Upper lobe of left lung (tissue), 6 donors: ENCODE results near the gene LPGAT1. TPM values are rescaled to one million over a fixed set of nuclear protein-coding genes. Genes with fewer than 3 reads are reported as not detected.
A peak's percentile ranks its signal among the peaks of the same experiment; 100 is the strongest.
"Not testable (repeated sequence)": the region's sequence is repeated elsewhere in the genome, so short reads cannot be mapped to it uniquely, and the experiment has no call there.

Source experiments
- ATAC-seq, 2 donors: fragments of 200-7000 bp; cut with Tn5 transposase; one replicate each; pipeline ENCODE4 v1.9.1; 2022; ENCODE audit warnings: mild to moderate bottlenecking in 2 of 2, moderate library complexity in 2 of 2; ENCODE audit not compliant: low FRiP score in 2 of 2
- DNase-seq, 2 donors: peaks; one replicate each; pipeline ENCODE4 v3.0.0-alpha.2; 2019 to 2020
- H3K27ac ChIP-seq, 4 donors: fragments of 200-600 bp; sonication (generic); one replicate each; pipeline ENCODE4 v1.5.1; 2016 to 2019
- H3K27me3 ChIP-seq, 4 donors: fragments of 200-600 bp; sonication (generic); one replicate each; pipeline ENCODE4 v1.5.1; 2017 to 2019
- H3K36me3 ChIP-seq, 4 donors: fragments of 200-600 bp; sonication (generic); one replicate each; pipeline ENCODE4 v1.5.1; 2016 to 2019
- H3K4me1 ChIP-seq, 4 donors: fragments of 200-600 bp; sonication (generic); one replicate each; pipeline ENCODE4 v1.5.1; 2018 to 2019
- H3K4me3 ChIP-seq, 4 donors: fragments of 200-600 bp; sonication (generic); one replicate each; pipeline ENCODE4 v1.5.1; 2017 to 2019; ENCODE audit warnings: mild to moderate bottlenecking in 2 of 4, moderate library complexity in 1 of 4
- H3K9me3 ChIP-seq, 4 donors: fragments of 200-600 bp; sonication (generic); one replicate each; pipeline ENCODE4 v1.5.1; 2018 to 2019
- EP300 ChIP-seq, 4 donors: sonication (generic); formaldehyde crosslinking; IDR thresholded peaks; one replicate each; pipeline ENCODE4 v1.5.1; 2017; ENCODE audit warnings: antibody characterized with exemption in 4 of 4, control low read depth in 2 of 4
- POLR2A ChIP-seq, 4 donors: fragments of 450-650 bp; IDR thresholded peaks; one replicate each; pipeline ENCODE4 v1.5.1; 2016 to 2017; ENCODE audit warnings: antibody characterized with exemption in 4 of 4, mild to moderate bottlenecking in 2 of 4
- POLR2AphosphoS5 ChIP-seq, 2 donors: sonication (generic); formaldehyde crosslinking; IDR thresholded peaks; one replicate each; pipeline ENCODE4 v1.5.1; 2017; ENCODE audit warnings: antibody characterized with exemption in 2 of 2
- WGBS, 2 donors: methylation state at CpG; one replicate each; pipeline ENCODE4 v1.1.5; 2017 to 2018; 5-methylcytosine and 5-hydroxymethylcytosine counted together
- total RNA-seq, 6 donors: library from RNA; depleted of rRNA in 4 of 6; stranded (reverse); fragments of >200 nt in 4 of 6; gene quantifications; one replicate each; pipeline versions ENCODE4 v1.1.0 to v1.2.1, GENCODE V29; 2016 to 2021
- TF ChIP-seq, protein P1 (sequence below), 6 experiments: fragments of 450-650 bp in 4 of 6; fragments of 200-600 bp in 2 of 6; sonication (generic) in 2 of 6; IDR thresholded peaks; one replicate each; pipeline ENCODE4 v1.5.1; 2016 to 2019; ENCODE audit warnings: antibody characterized with exemption in 6 of 6
- donor health status: DM: no; HTN: no; CAD: no; lungs with moderate emphysema.
- donor health status: DM: no; HTN: yes; CAD: no; lungs with severe emphysema.

LPGAT1 gene
- total RNA-seq, 6 donors from 2014 or later, result 21.0 to 47.8 (median 33.1) TPM

DNA sequence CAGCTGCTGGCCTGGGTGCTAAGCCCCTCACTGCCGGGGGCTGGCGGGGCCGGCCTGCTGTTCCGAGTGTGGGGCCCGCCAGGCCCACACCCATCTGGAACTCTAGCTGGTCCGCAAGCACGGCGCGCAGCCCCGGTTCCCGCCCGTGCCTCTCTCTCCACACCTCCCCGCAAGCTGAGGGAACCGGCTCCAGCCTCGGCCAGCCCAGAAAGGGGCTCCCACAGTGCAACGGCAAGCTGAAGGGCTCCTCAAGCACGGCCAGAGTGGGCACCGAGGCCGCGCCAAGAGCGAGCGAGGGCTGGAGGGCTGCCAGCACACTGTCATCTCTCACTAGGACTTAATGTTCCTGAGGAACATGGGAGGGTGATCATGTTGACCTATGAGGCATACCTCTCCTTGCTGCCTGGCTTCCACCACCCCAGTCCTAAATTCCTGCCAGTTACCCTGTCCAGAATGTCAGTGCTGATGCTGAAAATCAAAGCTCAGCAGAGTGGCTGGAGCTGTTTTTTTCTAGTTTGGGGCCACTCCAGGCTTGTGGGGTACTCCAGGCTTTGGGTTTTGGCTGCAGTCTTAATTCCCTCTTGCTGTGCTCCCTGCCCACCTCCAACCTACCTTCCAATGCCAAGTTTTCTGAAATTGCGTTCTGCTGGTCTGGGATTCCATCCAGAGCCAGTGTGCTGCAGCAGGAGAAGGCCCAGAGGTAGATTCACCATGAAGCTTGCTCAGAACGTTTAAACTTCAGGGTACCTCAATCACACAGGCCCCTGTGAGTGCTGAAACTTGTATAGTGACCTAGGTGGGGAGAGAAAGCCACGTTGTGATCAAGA, 44.2 kb upstream of the LPGAT1 start:
- Histone ChIP-seq H3K36me3 (no peaks in the 10 kb centered on the region), H3K4me3 (no peak overlapping the region), H3K27me3 (no peaks in the 10 kb centered on the region), H3K9me3 (no peaks in the 10 kb centered on the region), H3K4me1 (no peaks in the 10 kb centered on the region), H3K27ac (no peak overlapping the region)
- peak; percentile 50 to 83 for DNase-seq
- TF ChIP-seq, protein P1, sequence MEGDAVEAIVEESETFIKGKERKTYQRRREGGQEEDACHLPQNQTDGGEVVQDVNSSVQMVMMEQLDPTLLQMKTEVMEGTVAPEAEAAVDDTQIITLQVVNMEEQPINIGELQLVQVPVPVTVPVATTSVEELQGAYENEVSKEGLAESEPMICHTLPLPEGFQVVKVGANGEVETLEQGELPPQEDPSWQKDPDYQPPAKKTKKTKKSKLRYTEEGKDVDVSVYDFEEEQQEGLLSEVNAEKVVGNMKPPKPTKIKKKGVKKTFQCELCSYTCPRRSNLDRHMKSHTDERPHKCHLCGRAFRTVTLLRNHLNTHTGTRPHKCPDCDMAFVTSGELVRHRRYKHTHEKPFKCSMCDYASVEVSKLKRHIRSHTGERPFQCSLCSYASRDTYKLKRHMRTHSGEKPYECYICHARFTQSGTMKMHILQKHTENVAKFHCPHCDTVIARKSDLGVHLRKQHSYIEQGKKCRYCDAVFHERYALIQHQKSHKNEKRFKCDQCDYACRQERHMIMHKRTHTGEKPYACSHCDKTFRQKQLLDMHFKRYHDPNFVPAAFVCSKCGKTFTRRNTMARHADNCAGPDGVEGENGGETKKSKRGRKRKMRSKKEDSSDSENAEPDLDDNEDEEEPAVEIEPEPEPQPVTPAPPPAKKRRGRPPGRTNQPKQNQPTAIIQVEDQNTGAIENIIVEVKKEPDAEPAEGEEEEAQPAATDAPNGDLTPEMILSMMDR (IDR thresholded peaks at IDR 0.05), result no peak
- TF ChIP-seq EP300 (IDR thresholded peaks at IDR 0.05), result peak in 1 of 4 donors; percentile 43
- peak in 1 of 2 donors; percentile 62 for ATAC-seq
- whole genome bisulfite sequencing, 2 donors, result 79 to 80% methylated on average over 12 to 22 of the region's 25 CpGs

DNA sequence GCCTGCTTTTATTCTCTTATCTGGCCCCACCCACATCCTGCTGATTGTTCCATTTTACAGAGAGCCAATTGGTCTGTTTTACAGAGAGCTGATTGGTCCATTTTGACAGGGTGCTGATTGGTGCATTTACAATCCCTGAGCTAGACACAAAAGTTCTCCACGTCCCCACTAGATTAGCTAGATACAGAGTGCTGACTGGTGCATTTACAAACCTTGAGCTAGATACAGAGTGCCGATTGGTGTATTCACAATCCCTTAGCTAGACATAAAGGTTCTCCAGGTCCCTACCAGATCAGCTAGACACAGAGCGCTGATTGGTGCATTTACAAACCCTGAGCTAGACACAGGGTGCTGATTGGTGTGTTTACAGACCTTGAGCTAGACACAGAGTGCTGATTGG, 43.2 kb upstream of the LPGAT1 start:
- not testable (repeated sequence) for H3K36me3 ChIP-seq, H3K27ac ChIP-seq, ATAC-seq, H3K9me3 ChIP-seq, H3K27me3 ChIP-seq, H3K4me3 ChIP-seq, H3K4me1 ChIP-seq, DNase-seq
- 88 to 98% methylated on average over 1 to 3 of the region's 3 CpGs for WGBS, 2 donors

DNA sequence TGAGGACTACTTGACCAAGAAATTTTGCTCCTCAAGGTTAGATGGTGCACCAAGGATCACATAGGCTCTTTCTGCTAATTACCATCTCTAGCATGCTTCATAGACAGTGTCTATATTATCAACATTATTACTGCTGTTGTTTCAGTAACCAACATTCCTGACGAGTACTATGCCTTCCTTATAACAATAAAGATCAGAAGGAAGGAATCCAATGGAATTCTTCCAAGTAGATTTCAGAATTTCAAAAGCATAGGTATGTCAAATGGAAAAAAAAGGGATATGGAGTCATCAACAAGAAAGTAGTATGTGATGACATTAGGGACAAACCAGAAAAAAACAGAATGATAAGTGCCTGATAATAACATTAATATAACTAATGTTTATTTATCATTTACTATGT, 39.6 kb upstream of the LPGAT1 start:
- 65 to 73% methylated on average over 1 of the region's 1 CpG for WGBS, 2 donors
- Histone ChIP-seq H3K4me3 (no peak overlapping the region), H3K27me3 (no peaks in the 10 kb centered on the region), H3K36me3 (no peaks in the 10 kb centered on the region), H3K27ac (no peak overlapping the region), H3K4me1 (no peaks in the 10 kb centered on the region), H3K9me3 (no peaks in the 10 kb centered on the region)
- DNase-seq (no peak), ATAC-seq (no peak)
- no peak for TF ChIP-seq EP300 (IDR thresholded peaks at IDR 0.05)
- no peak for TF ChIP-seq POLR2A (IDR thresholded peaks at IDR 0.05)
- TF ChIP-seq POLR2AphosphoS5 (IDR thresholded peaks at IDR 0.05), result no peak
- TF ChIP-seq, protein P1 (IDR thresholded peaks at IDR 0.05), result no peak

DNA sequence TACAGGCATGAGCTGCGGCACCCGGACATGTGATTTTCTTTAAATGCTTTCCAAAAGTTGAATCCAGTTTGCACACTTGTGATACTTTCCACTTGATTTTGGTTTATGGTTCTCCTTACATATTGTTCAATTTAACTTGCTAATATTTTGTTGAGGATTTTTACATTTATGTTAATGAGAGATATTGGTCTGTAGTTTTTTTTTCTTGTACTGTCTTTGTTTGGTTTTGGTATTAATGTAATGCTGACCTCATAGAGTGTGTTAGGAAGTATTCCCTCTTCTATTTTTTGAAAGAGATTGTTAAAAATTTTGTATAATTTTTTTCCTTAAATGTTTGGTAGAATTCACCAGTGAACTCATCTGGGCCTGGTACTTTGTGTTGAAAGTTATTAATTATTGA, 34.6 kb upstream of the LPGAT1 start:
- no peak for TF ChIP-seq EP300 (IDR thresholded peaks at IDR 0.05)
- TF ChIP-seq, protein P1 (IDR thresholded peaks at IDR 0.05), result no peak
- no peak for TF ChIP-seq POLR2AphosphoS5 (IDR thresholded peaks at IDR 0.05)
- TF ChIP-seq POLR2A (IDR thresholded peaks at IDR 0.05), result no peak
- Histone ChIP-seq H3K4me3 (no peak overlapping the region), H3K27me3 (no peaks in the 10 kb centered on the region), H3K9me3 (no peaks in the 10 kb centered on the region), H3K27ac (no peak overlapping the region), H3K36me3 (no peaks in the 10 kb centered on the region), H3K4me1 (no peaks in the 10 kb centered on the region)
- no peak for DNase-seq
- 92 to 95% methylated on average over 2 of the region's 2 CpGs for WGBS, 2 donors
- no peak for ATAC-seq

DNA sequence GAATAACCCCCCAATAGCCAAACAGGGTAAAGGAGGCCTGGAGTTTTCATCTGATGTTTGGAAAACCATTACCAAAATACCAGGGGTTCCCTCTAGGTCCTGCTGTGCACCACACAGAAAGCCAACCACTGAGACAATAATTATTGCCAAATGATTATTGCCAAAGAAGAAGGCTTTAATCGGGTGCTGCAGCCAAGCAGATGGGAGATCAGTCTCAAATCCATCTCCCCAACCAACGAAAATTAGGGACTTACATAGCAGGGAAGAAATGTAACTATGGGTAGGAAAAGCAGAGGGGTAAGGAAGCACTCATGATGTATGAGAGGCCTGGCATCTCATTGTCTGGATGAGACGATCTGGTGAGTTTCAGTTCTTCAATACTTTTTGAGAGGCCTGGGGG, 28.8 kb upstream of the LPGAT1 start:
- H3K36me3 ChIP-seq, result no peaks in the 10 kb centered on the region
- H3K27ac ChIP-seq, result no peak overlapping the region
- 74 to 76% methylated on average over 3 of the region's 3 CpGs for WGBS, 2 donors
- no peak for TF ChIP-seq POLR2AphosphoS5 (IDR thresholded peaks at IDR 0.05)
- TF ChIP-seq POLR2A (IDR thresholded peaks at IDR 0.05), result no peak
- no peak for TF ChIP-seq EP300 (IDR thresholded peaks at IDR 0.05)
- TF ChIP-seq, protein P1 (IDR thresholded peaks at IDR 0.05), result no peak
- H3K9me3 ChIP-seq, result peaks cover 0 to 8% (median 4%) of the 10 kb centered on the region in 4 donors
- H3K4me1 ChIP-seq, result no peaks in the 10 kb centered on the region
- DNase-seq (no peak), ATAC-seq (no peak)
- no peak overlapping the region for H3K4me3 ChIP-seq
- H3K27me3 ChIP-seq, result no peaks in the 10 kb centered on the region
